HepG2 (cell line): ENCODE data around the gene PRR19. TPM values are rescaled to one million over a fixed set of nuclear protein-coding genes. Genes with fewer than 3 reads are reported as not detected.

ENCODE experiments used
- ATF7 ChIP-seq, 2 experiments: fragments of 450-650 bp in 1 of 2; sonication (generic) in 1 of 2; formaldehyde crosslinking in 1 of 2; IDR thresholded peaks; 2 replicates each; pipeline versions ENCODE4 v1.4.0 to v1.6.1; 2016 to 2020; ENCODE audit warnings: antibody characterized with exemption in 1 of 2, mild to moderate bottlenecking in 1 of 2, missing genetic modification reagents in 1 of 2
- DNMT3B ChIP-seq: conservative IDR thresholded peaks from 2 replicates; pipeline ENCODE4 v1.6.1; 2016; ENCODE audit warnings: missing biosample characterization, control low read depth
- ETV5 ChIP-seq: IDR thresholded peaks from 2 replicates; pipeline ENCODE4 v1.6.1; 2018; ENCODE audit warnings: missing biosample characterization, missing genetic modification reagents, inconsistent platforms, borderline replicate concordance
- GATAD2A ChIP-seq: IDR thresholded peaks from 2 replicates; pipeline ENCODE4 v1.6.1; 2016
- MBD4 ChIP-seq: IDR thresholded peaks from 2 replicates; pipeline ENCODE4 v1.6.1; 2012; ENCODE audit warnings: low read length, inconsistent platforms, borderline replicate concordance
- MEIS1 ChIP-seq: sonication (generic); formaldehyde crosslinking; IDR thresholded peaks from 2 replicates; pipeline ENCODE4 v1.9.0; 2021; ENCODE audit warnings: mild to moderate bottlenecking, missing genetic modification reagents, moderate library complexity, borderline replicate concordance
- MIER3 ChIP-seq: IDR thresholded peaks from 2 replicates; pipeline ENCODE4 v1.6.1; 2016; ENCODE audit warnings: missing compliant biosample characterization, borderline replicate concordance
- MZF1 ChIP-seq: sonication (generic); formaldehyde crosslinking; IDR thresholded peaks from 2 replicates; pipeline ENCODE4 v1.8.1; 2023; ENCODE audit warnings: mild to moderate bottlenecking, missing genetic modification reagents, borderline replicate concordance
- NFYB ChIP-seq: sonication (generic); formaldehyde crosslinking; IDR thresholded peaks from 2 replicates; pipeline ENCODE4 v1.4.0; 2020; ENCODE audit warnings: missing genetic modification reagents
- PHF20 ChIP-seq: sonication (generic); formaldehyde crosslinking; IDR thresholded peaks from 2 replicates; pipeline ENCODE4 v1.5.0; 2020; ENCODE audit warnings: mild to moderate bottlenecking, missing genetic modification reagents
- PLRG1 ChIP-seq: fragments of 450-650 bp; conservative IDR thresholded peaks from 2 replicates; pipeline ENCODE4 v1.6.1; 2016
- RFX3 ChIP-seq: IDR thresholded peaks from 2 replicates; pipeline ENCODE4 v1.6.1; 2016; ENCODE audit warnings: missing biosample characterization, missing genetic modification reagents
- SALL2 ChIP-seq: sonication (generic); formaldehyde crosslinking; IDR thresholded peaks from 2 replicates; pipeline ENCODE4 v1.8.1; 2023; ENCODE audit warnings: mild to moderate bottlenecking, missing genetic modification reagents, inconsistent platforms
- TP53 ChIP-seq: sonication (generic); formaldehyde crosslinking; conservative IDR thresholded peaks from 2 replicates; pipeline ENCODE4 v1.4.0; 2020; ENCODE audit warnings: missing genetic modification reagents
- XRCC5 ChIP-seq: fragments of 200-400 bp; formaldehyde crosslinking; optimal IDR thresholded peaks from 2 replicates; pipeline ENCODE3; 2017; ENCODE audit warnings: mild to moderate bottlenecking, low read length
- ZBTB49 ChIP-seq: sonication (generic); formaldehyde crosslinking; IDR thresholded peaks from 2 replicates; pipeline ENCODE4 v1.4.0; 2020; ENCODE audit warnings: missing genetic modification reagents, borderline replicate concordance
- ZNF292 ChIP-seq: sonication (generic); formaldehyde crosslinking; IDR thresholded peaks from 2 replicates; pipeline ENCODE4 v1.8.1; 2022; ENCODE audit warnings: mild to moderate bottlenecking, low read depth, missing genetic modification reagents, borderline replicate concordance
- ZNF770 ChIP-seq: sonication (generic); formaldehyde crosslinking; IDR thresholded peaks from 2 replicates; pipeline ENCODE4 v1.5.0; 2020; ENCODE audit warnings: mild to moderate bottlenecking, missing genetic modification reagents
- ZNF790 ChIP-seq: sonication (generic); formaldehyde crosslinking; IDR thresholded peaks from 2 replicates; pipeline ENCODE4 v1.8.0; 2022; ENCODE audit warnings: missing genetic modification reagents, mild to moderate bottlenecking, borderline replicate concordance
- polyA plus RNA-seq, 8 experiments: library from polyadenylated mRNA; depleted of rRNA in 3 of 8; stranded (reverse) in 7 of 8; unstranded in 1 of 8; fragments of >200 nt; fragmentation: Illumina TruSeq in 4 of 8; extraction: Trizol in 4 of 8; gene quantifications; 2 replicates each; pipeline versions ENCODE4 v1.2.1 to v1.2.3, GENCODE V29; 2011 to 2016; ENCODE audit warnings: low read depth in 4 of 8, missing spikeins in 1 of 8, mixed read lengths in 1 of 8; ENCODE audit not compliant: insufficient read depth in 1 of 8
- total RNA-seq, 5 experiments: library from RNA; depleted of rRNA; stranded (reverse); fragments of >200 nt; fragmentation: Illumina TruSeq; extraction: Trizol; gene quantifications; 2 replicates each; pipeline ENCODE4 v1.2.3, GENCODE V29; 2016; ENCODE audit warnings: low read depth in 1 of 5
- TF ChIP-seq, protein P1 (sequence below): sonication (generic); formaldehyde crosslinking; IDR thresholded peaks from 2 replicates; pipeline ENCODE4 v1.5.1; 2020; ENCODE audit warnings: missing genetic modification reagents, mild to moderate bottlenecking, borderline replicate concordance
- TF ChIP-seq, protein P2 (sequence below): IDR thresholded peaks from 2 replicates; pipeline ENCODE4 v1.6.1; 2012; ENCODE audit warnings: inconsistent platforms
- TF ChIP-seq, protein P3 (sequence below): sonication (generic); formaldehyde crosslinking; IDR thresholded peaks from 2 replicates; pipeline ENCODE4 v1.8.0; 2022; ENCODE audit warnings: low read depth, missing genetic modification reagents

The PRR19 gene
- total and polyA plus RNA-seq, 2 of the 13 experiments (the other 11 are each of a cell fraction or from before 2014, with no cell fraction given): 0.21 to 0.33 TPM

DNA sequence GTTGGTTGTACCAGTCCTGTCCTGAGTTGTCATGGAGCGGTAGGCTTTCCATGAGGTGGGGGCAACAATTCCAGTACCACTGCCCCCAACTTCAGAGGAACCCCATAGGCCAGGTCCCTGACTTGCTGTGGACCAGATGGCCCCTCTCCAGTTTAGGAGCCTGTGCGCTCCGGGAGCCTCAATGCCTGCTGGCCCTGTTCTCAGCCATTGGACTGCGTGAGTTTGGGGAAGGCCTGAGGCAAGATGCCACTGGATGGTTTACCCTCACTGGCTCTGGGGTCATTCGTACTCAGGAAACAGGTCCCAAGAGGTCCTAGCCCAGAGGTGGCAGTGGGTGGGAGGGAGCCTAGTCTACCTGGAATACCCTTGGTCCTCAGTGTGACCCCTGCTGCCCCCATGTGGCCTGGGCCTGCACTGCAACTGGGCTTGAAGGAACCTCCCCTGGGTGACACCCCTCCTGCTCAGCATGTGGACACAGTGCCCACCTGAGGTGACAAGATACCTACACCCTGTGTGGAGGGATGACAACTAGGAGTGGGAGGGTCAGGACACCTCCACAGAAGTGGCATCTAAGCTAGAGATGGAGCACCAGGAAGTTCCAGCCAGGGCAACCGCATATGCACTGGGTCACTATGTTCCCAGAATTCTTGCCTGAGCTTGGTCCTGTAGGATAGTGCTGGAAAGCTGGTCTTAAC lies 6.0 kb upstream of the PRR19 start (continued):
- TF ChIP-seq, protein P1, sequence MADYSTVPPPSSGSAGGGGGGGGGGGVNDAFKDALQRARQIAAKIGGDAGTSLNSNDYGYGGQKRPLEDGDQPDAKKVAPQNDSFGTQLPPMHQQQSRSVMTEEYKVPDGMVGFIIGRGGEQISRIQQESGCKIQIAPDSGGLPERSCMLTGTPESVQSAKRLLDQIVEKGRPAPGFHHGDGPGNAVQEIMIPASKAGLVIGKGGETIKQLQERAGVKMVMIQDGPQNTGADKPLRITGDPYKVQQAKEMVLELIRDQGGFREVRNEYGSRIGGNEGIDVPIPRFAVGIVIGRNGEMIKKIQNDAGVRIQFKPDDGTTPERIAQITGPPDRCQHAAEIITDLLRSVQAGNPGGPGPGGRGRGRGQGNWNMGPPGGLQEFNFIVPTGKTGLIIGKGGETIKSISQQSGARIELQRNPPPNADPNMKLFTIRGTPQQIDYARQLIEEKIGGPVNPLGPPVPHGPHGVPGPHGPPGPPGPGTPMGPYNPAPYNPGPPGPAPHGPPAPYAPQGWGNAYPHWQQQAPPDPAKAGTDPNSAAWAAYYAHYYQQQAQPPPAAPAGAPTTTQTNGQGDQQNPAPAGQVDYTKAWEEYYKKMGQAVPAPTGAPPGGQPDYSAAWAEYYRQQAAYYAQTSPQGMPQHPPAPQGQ: no peak
- TF ChIP-seq ETV5 (CRISPR knock-in tag) (no peak), ZNF790 (CRISPR knock-in tag) (no peak), ATF7 (IDR thresholded peaks at IDR 0.05) (no peak), ATF7 (CRISPR knock-in tag; IDR thresholded peaks at IDR 0.05) (no peak), MEIS1 (CRISPR knock-in tag) (no peak), DNMT3B (no peak), PLRG1 (no peak), XRCC5 (peak; percentile 92), GATAD2A (no peak), ZBTB49 (CRISPR knock-in tag) (no peak), ZNF770 (no peak), MIER3 (CRISPR knock-in tag) (no peak), TP53 (CRISPR knock-in tag) (no peak), NFYB (CRISPR knock-in tag) (no peak), MBD4 (no peak), RFX3 (CRISPR knock-in tag) (no peak), ZNF292 (CRISPR knock-in tag) (no peak), SALL2 (CRISPR knock-in tag) (no peak), MZF1 (CRISPR knock-in tag) (no peak), PHF20 (no peak)
- TF ChIP-seq, protein P2, sequence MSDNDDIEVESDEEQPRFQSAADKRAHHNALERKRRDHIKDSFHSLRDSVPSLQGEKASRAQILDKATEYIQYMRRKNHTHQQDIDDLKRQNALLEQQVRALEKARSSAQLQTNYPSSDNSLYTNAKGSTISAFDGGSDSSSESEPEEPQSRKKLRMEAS: 0 out of 2 replicates have a peak, but pooled peaks have one; percentile 27
- TF ChIP-seq, protein P3, sequence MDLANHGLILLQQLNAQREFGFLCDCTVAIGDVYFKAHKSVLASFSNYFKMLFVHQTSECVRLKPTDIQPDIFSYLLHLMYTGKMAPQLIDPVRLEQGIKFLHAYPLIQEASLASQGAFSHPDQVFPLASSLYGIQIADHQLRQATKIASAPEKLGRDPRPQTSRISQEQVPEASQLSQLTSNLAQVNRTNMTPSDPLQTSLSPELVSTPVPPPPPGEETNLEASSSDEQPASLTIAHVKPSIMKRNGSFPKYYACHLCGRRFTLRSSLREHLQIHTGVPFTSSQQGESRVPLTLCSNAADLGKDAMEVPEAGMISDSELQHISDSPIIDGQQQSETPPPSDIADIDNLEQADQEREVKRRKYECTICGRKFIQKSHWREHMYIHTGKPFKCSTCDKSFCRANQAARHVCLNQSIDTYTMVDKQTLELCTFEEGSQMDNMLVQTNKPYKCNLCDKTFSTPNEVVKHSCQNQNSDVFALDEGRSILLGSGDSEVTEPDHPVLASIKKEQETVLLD (CRISPR knock-in tag): no peak
